HepG2 (cell line): ENCODE data around the gene TUBA8. TPM values are rescaled to one million over a fixed set of nuclear protein-coding genes. Genes with fewer than 3 reads are reported as not detected.

ENCODE experiments used
- GABPB1 ChIP-seq: IDR thresholded peaks from 2 replicates; pipeline ENCODE4 v1.6.1; 2016; ENCODE audit warnings: mild to moderate bottlenecking, missing genetic modification reagents, moderate library complexity, missing compliant biosample characterization
- GPN1 ChIP-seq: sonication (generic); formaldehyde crosslinking; IDR thresholded peaks from 2 replicates; pipeline ENCODE4 v1.5.1; 2020; ENCODE audit warnings: missing genetic modification reagents, borderline replicate concordance
- HCFC1 ChIP-seq: fragments of 150-350 bp; IDR thresholded peaks from 2 replicates; pipeline ENCODE4 v1.6.1; 2014; ENCODE audit warnings: low read depth, low read length
- KDM2A ChIP-seq: sonication (generic); formaldehyde crosslinking; IDR thresholded peaks from 2 replicates; pipeline ENCODE4 v1.4.0; 2020; ENCODE audit warnings: low read depth, missing genetic modification reagents, borderline replicate concordance
- KLF12 ChIP-seq: sonication (generic); formaldehyde crosslinking; IDR thresholded peaks from 2 replicates; pipeline ENCODE4 v1.4.0; 2020; ENCODE audit warnings: missing genetic modification reagents, borderline replicate concordance
- MAFF ChIP-seq: IDR thresholded peaks from 2 replicates; pipeline ENCODE4 v1.6.1; 2011; ENCODE audit warnings: low read depth, low read length, improper control_type of control experiment
- MIXL1 ChIP-seq: IDR thresholded peaks from 2 replicates; pipeline ENCODE4 v1.6.1; 2016
- NR2C2 ChIP-seq: sonication (generic); formaldehyde crosslinking; IDR thresholded peaks from 2 replicates; pipeline ENCODE4 v1.4.0; 2020; ENCODE audit warnings: missing genetic modification reagents, mild to moderate bottlenecking, moderate library complexity, borderline replicate concordance
- POLR2G ChIP-seq: fragments of 200-400 bp; formaldehyde crosslinking; IDR thresholded peaks from 2 replicates; pipeline ENCODE4 v1.6.1; 2018; ENCODE audit warnings: mild to moderate bottlenecking, low read depth, low read length, moderate library complexity
- RBM39 ChIP-seq: fragments of 200-400 bp; formaldehyde crosslinking; IDR thresholded peaks from one replicate; pipeline ENCODE4 v1.6.1; 2018; ENCODE audit warnings: antibody characterized with exemption, mild to moderate bottlenecking, low read depth, low read length; ENCODE audit not compliant: poor library complexity, severe bottlenecking
- REPIN1 ChIP-seq: sonication (generic); formaldehyde crosslinking; IDR thresholded peaks from 2 replicates; pipeline ENCODE4 v1.8.0; 2022; ENCODE audit warnings: missing genetic modification reagents, low read depth, mild to moderate bottlenecking, borderline replicate concordance
- SMARCE1 ChIP-seq: fragments of 450-650 bp; IDR thresholded peaks from 2 replicates; pipeline ENCODE4 v1.6.1; 2017; ENCODE audit warnings: borderline replicate concordance
- SOX13 ChIP-seq, 3 experiments: fragments of 450-650 bp in 1 of 3; sonication (generic) in 1 of 3; formaldehyde crosslinking in 1 of 3; IDR thresholded peaks in 2 of 3; conservative IDR thresholded peaks in 1 of 3; 2 replicates each; pipeline versions ENCODE4 v1.5.0 to v1.6.1; 2016 to 2020; ENCODE audit warnings: antibody characterized with exemption in 1 of 3, mild to moderate bottlenecking in 1 of 3, missing compliant biosample characterization in 1 of 3, missing genetic modification reagents in 1 of 3, moderate library complexity in 1 of 3
- YEATS4 ChIP-seq: sonication (generic); formaldehyde crosslinking; IDR thresholded peaks from 2 replicates; pipeline ENCODE4 v1.4.0; 2020; ENCODE audit warnings: missing genetic modification reagents, borderline replicate concordance
- ZFAT ChIP-seq: sonication (generic); formaldehyde crosslinking; conservative IDR thresholded peaks from 2 replicates; pipeline ENCODE4 v1.8.1; 2023; ENCODE audit warnings: missing genetic modification reagents, inconsistent platforms
- ZNF12 ChIP-seq: sonication (generic); formaldehyde crosslinking; IDR thresholded peaks from 2 replicates; pipeline ENCODE4 v1.5.0; 2020; ENCODE audit warnings: missing genetic modification reagents
- ZNF235 ChIP-seq: sonication (generic); formaldehyde crosslinking; IDR thresholded peaks from 2 replicates; pipeline ENCODE4 v1.8.1; 2023; ENCODE audit warnings: mild to moderate bottlenecking, missing genetic modification reagents, borderline replicate concordance
- ZNF672 ChIP-seq: sonication (generic); formaldehyde crosslinking; IDR thresholded peaks from 2 replicates; pipeline ENCODE4 v1.8.1; 2022; ENCODE audit warnings: missing genetic modification reagents
- ZNF891 ChIP-seq: sonication (generic); formaldehyde crosslinking; IDR thresholded peaks from 2 replicates; pipeline ENCODE4 v1.5.0; 2020; ENCODE audit warnings: mild to moderate bottlenecking, missing genetic modification reagents
- polyA plus RNA-seq, 8 experiments: library from polyadenylated mRNA; depleted of rRNA in 3 of 8; stranded (reverse) in 7 of 8; unstranded in 1 of 8; fragments of >200 nt; fragmentation: Illumina TruSeq in 4 of 8; extraction: Trizol in 4 of 8; gene quantifications; 2 replicates each; pipeline versions ENCODE4 v1.2.1 to v1.2.3, GENCODE V29; 2011 to 2016; ENCODE audit warnings: low read depth in 4 of 8, missing spikeins in 1 of 8, mixed read lengths in 1 of 8; ENCODE audit not compliant: insufficient read depth in 1 of 8
- total RNA-seq, 5 experiments: library from RNA; depleted of rRNA; stranded (reverse); fragments of >200 nt; fragmentation: Illumina TruSeq; extraction: Trizol; gene quantifications; 2 replicates each; pipeline ENCODE4 v1.2.3, GENCODE V29; 2016; ENCODE audit warnings: low read depth in 1 of 5
- TF ChIP-seq, protein P1 (sequence below): sonication (generic); formaldehyde crosslinking; IDR thresholded peaks from 2 replicates; pipeline ENCODE4 v1.5.1; 2020; ENCODE audit warnings: mild to moderate bottlenecking, missing genetic modification reagents, borderline replicate concordance
- TF ChIP-seq, protein P2 (sequence below): sonication (generic); formaldehyde crosslinking; IDR thresholded peaks from 2 replicates; pipeline ENCODE4 v1.8.1; 2023; ENCODE audit warnings: missing genetic modification reagents, inconsistent platforms, borderline replicate concordance
- TF ChIP-seq, protein P3 (sequence below): sonication (generic); formaldehyde crosslinking; IDR thresholded peaks from 2 replicates; pipeline ENCODE4 v1.5.0; 2020; ENCODE audit warnings: mild to moderate bottlenecking, missing genetic modification reagents

TUBA8 gene
- total and polyA plus RNA-seq, 2 of the 13 experiments (the other 11 are each of a cell fraction or from before 2014, with no cell fraction given): 0.35 to 0.69 TPM

DNA sequence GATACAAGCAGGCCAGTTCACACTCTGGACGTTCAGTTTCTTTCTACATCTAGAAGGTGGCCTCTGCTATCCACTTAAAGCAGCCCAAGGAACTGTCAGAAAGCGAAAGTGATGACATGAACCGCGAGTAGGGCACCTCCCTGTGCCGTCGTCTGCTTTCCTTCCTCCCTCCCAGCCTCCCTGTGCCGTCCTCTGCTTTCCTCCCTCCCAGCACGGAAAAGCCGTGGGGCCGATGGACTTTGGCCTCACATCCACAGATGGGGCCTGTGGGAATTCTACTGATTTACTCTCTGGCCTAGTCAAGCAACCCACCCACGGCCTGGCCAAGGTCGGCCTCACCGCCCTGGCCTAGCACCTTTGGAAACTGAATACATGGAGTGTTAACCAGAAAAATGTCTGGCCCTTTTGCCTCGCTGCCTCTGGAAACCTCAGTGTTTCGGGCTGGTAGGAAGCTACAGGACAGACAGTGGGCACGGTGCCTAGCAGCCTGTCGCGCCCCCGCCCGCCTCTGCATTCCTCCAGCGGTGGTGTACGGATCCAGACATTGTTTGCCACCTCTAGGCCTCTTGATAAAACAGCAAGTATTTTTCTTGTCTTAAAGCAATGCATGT is 18.6 kb upstream of the TUBA8 start (continued):
- TF ChIP-seq ZNF672 (no peak), ZFAT (CRISPR knock-in tag) (no peak), YEATS4 (CRISPR knock-in tag) (peak; percentile 52; the same call in 1 of the 2 replicates), KDM2A (CRISPR knock-in tag) (peak; percentile 88), SOX13 (IDR thresholded peaks at IDR 0.05) (no peak), SOX13 (CRISPR knock-in tag; conservative IDR thresholded peaks at IDR 0.05 in 1 of 2, IDR thresholded peaks at IDR 0.05 in 1 of 2) (peak in 1 of 2 experiments; percentile 37; a peak in 1 of 4 replicates), GABPB1 (CRISPR knock-in tag) (peak; percentile 47), POLR2G (peak; percentile 78), ZNF235 (CRISPR knock-in tag) (no peak), ZNF12 (CRISPR knock-in tag) (0 out of 2 replicates have a peak, but pooled peaks have one; percentile 58), ZNF891 (peak; percentile 68; the same call in 1 of the 2 replicates), GPN1 (CRISPR knock-in tag) (no peak), KLF12 (CRISPR knock-in tag) (peak; percentile 15; the same call in 1 of the 2 replicates), MAFF (no peak), MIXL1 (peak; percentile 57), NR2C2 (CRISPR knock-in tag) (0 out of 2 replicates have a peak, but pooled peaks have one; percentile 19), SMARCE1 (no peak), REPIN1 (peak; percentile 53; the same call in 1 of the 2 replicates), HCFC1 (no peak), RBM39 (peak; percentile 39)
- TF ChIP-seq, protein P1, sequence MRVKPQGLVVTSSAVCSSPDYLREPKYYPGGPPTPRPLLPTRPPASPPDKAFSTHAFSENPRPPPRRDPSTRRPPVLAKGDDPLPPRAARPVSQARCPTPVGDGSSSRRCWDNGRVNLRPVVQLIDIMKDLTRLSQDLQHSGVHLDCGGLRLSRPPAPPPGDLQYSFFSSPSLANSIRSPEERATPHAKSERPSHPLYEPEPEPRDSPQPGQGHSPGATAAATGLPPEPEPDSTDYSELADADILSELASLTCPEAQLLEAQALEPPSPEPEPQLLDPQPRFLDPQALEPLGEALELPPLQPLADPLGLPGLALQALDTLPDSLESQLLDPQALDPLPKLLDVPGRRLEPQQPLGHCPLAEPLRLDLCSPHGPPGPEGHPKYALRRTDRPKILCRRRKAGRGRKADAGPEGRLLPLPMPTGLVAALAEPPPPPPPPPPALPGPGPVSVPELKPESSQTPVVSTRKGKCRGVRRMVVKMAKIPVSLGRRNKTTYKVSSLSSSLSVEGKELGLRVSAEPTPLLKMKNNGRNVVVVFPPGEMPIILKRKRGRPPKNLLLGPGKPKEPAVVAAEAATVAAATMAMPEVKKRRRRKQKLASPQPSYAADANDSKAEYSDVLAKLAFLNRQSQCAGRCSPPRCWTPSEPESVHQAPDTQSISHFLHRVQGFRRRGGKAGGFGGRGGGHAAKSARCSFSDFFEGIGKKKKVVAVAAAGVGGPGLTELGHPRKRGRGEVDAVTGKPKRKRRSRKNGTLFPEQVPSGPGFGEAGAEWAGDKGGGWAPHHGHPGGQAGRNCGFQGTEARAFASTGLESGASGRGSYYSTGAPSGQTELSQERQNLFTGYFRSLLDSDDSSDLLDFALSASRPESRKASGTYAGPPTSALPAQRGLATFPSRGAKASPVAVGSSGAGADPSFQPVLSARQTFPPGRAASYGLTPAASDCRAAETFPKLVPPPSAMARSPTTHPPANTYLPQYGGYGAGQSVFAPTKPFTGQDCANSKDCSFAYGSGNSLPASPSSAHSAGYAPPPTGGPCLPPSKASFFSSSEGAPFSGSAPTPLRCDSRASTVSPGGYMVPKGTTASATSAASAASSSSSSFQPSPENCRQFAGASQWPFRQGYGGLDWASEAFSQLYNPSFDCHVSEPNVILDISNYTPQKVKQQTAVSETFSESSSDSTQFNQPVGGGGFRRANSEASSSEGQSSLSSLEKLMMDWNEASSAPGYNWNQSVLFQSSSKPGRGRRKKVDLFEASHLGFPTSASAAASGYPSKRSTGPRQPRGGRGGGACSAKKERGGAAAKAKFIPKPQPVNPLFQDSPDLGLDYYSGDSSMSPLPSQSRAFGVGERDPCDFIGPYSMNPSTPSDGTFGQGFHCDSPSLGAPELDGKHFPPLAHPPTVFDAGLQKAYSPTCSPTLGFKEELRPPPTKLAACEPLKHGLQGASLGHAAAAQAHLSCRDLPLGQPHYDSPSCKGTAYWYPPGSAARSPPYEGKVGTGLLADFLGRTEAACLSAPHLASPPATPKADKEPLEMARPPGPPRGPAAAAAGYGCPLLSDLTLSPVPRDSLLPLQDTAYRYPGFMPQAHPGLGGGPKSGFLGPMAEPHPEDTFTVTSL: 0 out of 2 replicates have a peak, but pooled peaks have one; percentile 56
- TF ChIP-seq, protein P2, sequence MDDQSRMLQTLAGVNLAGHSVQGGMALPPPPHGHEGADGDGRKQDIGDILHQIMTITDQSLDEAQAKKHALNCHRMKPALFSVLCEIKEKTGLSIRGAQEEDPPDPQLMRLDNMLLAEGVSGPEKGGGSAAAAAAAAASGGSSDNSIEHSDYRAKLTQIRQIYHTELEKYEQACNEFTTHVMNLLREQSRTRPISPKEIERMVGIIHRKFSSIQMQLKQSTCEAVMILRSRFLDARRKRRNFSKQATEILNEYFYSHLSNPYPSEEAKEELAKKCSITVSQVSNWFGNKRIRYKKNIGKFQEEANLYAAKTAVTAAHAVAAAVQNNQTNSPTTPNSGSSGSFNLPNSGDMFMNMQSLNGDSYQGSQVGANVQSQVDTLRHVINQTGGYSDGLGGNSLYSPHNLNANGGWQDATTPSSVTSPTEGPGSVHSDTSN (CRISPR knock-in tag): no peak
- TF ChIP-seq, protein P3, sequence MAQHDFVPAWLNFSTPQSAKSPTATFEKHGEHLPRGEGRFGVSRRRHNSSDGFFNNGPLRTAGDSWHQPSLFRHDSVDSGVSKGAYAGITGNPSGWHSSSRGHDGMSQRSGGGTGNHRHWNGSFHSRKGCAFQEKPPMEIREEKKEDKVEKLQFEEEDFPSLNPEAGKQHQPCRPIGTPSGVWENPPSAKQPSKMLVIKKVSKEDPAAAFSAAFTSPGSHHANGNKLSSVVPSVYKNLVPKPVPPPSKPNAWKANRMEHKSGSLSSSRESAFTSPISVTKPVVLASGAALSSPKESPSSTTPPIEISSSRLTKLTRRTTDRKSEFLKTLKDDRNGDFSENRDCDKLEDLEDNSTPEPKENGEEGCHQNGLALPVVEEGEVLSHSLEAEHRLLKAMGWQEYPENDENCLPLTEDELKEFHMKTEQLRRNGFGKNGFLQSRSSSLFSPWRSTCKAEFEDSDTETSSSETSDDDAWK: no peak
